PC-9 (cell line): Measurements from ENCODE around the gene TUT4. TPM values are rescaled to one million over a fixed set of nuclear protein-coding genes. Genes with fewer than 3 reads are reported as not detected.

Experiments used
- BruUV-seq: library from RNA; stranded (reverse); fragments of 400-500 nt; replicated peaks from 2 replicates; lab custom pipeline; 2021; lab: Mats Ljungman, UMichigan
- CTCF ChIA-PET: fragments of 300-600 bp; sonication (Branson Sonifier 250); formaldehyde crosslinking; loops from one replicate; lab custom pipeline; 2022; ENCODE audit warnings: antibody characterized with exemption; lab: Charles Lee
- POLR2A ChIA-PET: fragments of 300-600 bp; sonication (Branson Sonifier 250); formaldehyde crosslinking; loops from one replicate; lab custom pipeline; 2022; ENCODE audit warnings: antibody characterized with exemption; ENCODE audit not compliant: unreplicated experiment; lab: Charles Lee
- DNase-seq, 2 experiments: peaks; one replicate each; pipeline versions ENCODE4 v3.0.0 to v3.0.0-alpha.2; 2015 to 2022; ENCODE audit warnings: mixed read lengths in 1 of 2
- H2AFZ ChIP-seq: fragments of 200-600 bp; sonication (generic); 2 replicates; pipeline ENCODE4 v1.8.1; 2017; ENCODE audit warnings: antibody characterized with exemption
- H3F3A ChIP-seq: fragments of 200-600 bp; sonication (generic); 2 replicates; pipeline ENCODE4 v1.8.1; 2017; ENCODE audit warnings: antibody characterized with exemption, mild to moderate bottlenecking, low read depth; ENCODE audit not compliant: insufficient read depth
- H3K27ac ChIP-seq: fragments of 200-600 bp; sonication (generic); 2 replicates; pipeline ENCODE4 v1.6.1; 2016; ENCODE audit warnings: mixed run types
- H3K27me3 ChIP-seq: fragments of 200-600 bp; sonication (generic); 2 replicates; pipeline ENCODE4 v1.6.1; 2016; ENCODE audit warnings: low read depth, mixed run types; ENCODE audit not compliant: insufficient read depth
- H3K36me3 ChIP-seq: fragments of 200-600 bp; sonication (generic); 2 replicates; pipeline ENCODE4 v1.6.1; 2016; ENCODE audit warnings: low read depth, mixed run types
- H3K4me1 ChIP-seq: fragments of 200-600 bp; sonication (generic); replicated peaks from 2 replicates; pipeline ENCODE4 v1.6.1; 2016; ENCODE audit warnings: mixed run types; ENCODE audit not compliant: insufficient read depth
- H3K4me2 ChIP-seq: fragments of 200-600 bp; sonication (generic); 2 replicates; pipeline ENCODE4 v1.6.1; 2017; ENCODE audit warnings: mixed run types
- H3K4me3 ChIP-seq: fragments of 200-600 bp; sonication (generic); 2 replicates; pipeline ENCODE4 v1.6.1; 2016; ENCODE audit warnings: mixed run types
- H3K79me2 ChIP-seq: fragments of 200-600 bp; sonication (generic); 2 replicates; pipeline ENCODE4 v1.6.1; 2017; ENCODE audit warnings: low read depth, mixed run types
- H3K9me2 ChIP-seq: fragments of 200-600 bp; sonication (generic); 2 replicates; pipeline ENCODE4 v1.8.1; 2017; ENCODE audit warnings: mild to moderate bottlenecking; ENCODE audit not compliant: insufficient read depth
- H3K9me3 ChIP-seq: fragments of 200-600 bp; sonication (generic); 2 replicates; pipeline ENCODE4 v1.8.1; 2016; ENCODE audit warnings: low read depth; ENCODE audit not compliant: insufficient read depth
- H4K20me1 ChIP-seq: fragments of 200-600 bp; sonication (generic); 2 replicates; pipeline ENCODE4 v1.8.1; 2017; ENCODE audit not compliant: insufficient read depth
- EZH2 ChIP-seq: fragments of 200-600 bp; sonication (generic); IDR thresholded peaks from 2 replicates; pipeline ENCODE4 v1.8.0; 2017; ENCODE audit warnings: antibody characterized with exemption, low read depth
- intact Hi-C: fragments of 100-400 bp; cut with micrococcal nuclease; formaldehyde crosslinking; loops from one replicate; pipeline ENCODE4 v1.10.0; 2022; ENCODE audit not compliant: unreplicated experiment
- total RNA-seq: library from RNA; stranded (reverse); gene quantifications from 2 replicates; pipeline ENCODE4 v1.2.3, GENCODE V29; 2021
- TF ChIP-seq, protein P1 (sequence below): fragments of 200-600 bp; sonication (generic); conservative IDR thresholded peaks from 2 replicates; pipeline ENCODE4 v1.6.1; 2017; ENCODE audit warnings: mixed run types, antibody characterized with exemption, mild to moderate bottlenecking, moderate library complexity

TUT4 gene
- total RNA-seq, 1 experiment from 2014 or later: 78.3 TPM

DNA sequence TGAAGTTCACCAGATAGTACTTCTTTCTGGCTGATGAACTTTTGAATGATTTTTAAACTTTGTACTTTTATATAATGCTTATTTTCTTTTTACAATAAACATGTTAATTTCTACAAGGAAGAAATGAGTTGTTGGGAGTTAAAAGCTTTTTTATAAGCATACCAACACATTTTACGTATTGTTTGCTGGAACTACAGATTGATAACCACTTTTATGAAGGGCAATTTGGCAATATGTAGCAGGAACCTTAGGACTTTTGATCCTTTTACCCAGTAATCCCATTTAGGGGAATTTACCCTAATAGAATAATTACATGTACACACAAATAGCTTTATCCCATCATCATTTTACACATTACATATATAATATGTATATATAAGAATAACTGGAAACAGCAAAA, 132.2 kb downstream of the TUT4 start:
- H3F3A ChIP-seq: peaks cover 25% of the 10 kb centered on the region; the same call in 1 of the 2 replicates
- ChIA-PET POLR2A (interaction anchor here (0.5 to 0.7 kb wide), 2 partner anchors 16 to 274 kb away, joined by 4 to 5 read pairs; partner anchors contain the start of genes ORC1 and PRPF38A), CTCF (no interaction called here)
- TF ChIP-seq, protein P1, sequence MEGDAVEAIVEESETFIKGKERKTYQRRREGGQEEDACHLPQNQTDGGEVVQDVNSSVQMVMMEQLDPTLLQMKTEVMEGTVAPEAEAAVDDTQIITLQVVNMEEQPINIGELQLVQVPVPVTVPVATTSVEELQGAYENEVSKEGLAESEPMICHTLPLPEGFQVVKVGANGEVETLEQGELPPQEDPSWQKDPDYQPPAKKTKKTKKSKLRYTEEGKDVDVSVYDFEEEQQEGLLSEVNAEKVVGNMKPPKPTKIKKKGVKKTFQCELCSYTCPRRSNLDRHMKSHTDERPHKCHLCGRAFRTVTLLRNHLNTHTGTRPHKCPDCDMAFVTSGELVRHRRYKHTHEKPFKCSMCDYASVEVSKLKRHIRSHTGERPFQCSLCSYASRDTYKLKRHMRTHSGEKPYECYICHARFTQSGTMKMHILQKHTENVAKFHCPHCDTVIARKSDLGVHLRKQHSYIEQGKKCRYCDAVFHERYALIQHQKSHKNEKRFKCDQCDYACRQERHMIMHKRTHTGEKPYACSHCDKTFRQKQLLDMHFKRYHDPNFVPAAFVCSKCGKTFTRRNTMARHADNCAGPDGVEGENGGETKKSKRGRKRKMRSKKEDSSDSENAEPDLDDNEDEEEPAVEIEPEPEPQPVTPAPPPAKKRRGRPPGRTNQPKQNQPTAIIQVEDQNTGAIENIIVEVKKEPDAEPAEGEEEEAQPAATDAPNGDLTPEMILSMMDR: no peak
- TF ChIP-seq EZH2: no peak
- H3K4me2 ChIP-seq: no peak overlapping the region
- H3K36me3 ChIP-seq: peaks cover 21% of the 10 kb centered on the region
- peaks cover 4% of the 10 kb centered on the region for H3K4me1 ChIP-seq
- no peaks in the 10 kb centered on the region for H3K9me3 ChIP-seq
- no TSS peak for BruUV-seq
- H3K27ac ChIP-seq: no peak overlapping the region
- DNase-seq: no peak
- no peaks in the 10 kb centered on the region for H3K79me2 ChIP-seq
- no peak overlapping the region for H3K4me3 ChIP-seq
- no peak overlapping the region for H2AFZ ChIP-seq
- H3K27me3 ChIP-seq: no peaks in the 10 kb centered on the region
- H3K9me2 ChIP-seq: no peaks in the 10 kb centered on the region
- no peaks in the 10 kb centered on the region; the same call in 1 of the 2 replicates for H4K20me1 ChIP-seq
- intact Hi-C loops: loop anchor here (10.0 kb wide), 1 partner anchor 136 kb away; no protein-coding TSS in a partner anchor

DNA sequence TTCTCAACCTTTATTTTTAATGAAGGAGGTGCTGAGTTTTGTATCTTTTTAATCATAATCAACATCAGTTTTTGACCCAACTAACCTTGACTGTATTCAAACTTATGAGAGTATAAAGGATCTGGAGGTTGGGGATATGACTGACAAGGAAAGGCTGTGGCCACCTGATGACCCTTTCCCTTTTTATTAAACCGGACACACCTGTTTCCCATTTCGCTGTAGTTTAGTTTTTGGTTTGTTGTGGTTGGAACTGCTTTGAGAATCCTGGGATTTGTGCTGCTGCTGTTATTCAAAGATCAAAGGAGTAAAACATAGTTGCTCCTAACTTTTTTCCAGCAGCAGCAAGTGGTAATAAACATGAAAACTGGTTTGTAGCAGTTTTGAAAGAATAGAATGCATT, 136.1 kb downstream of the TUT4 start:
- no peak for DNase-seq
- Histone ChIP-seq H3K4me1 (no peaks in the 10 kb centered on the region), H3K4me2 (no peak overlapping the region), H3K9me2 (no peaks in the 10 kb centered on the region), H3K79me2 (no peaks in the 10 kb centered on the region), H3K4me3 (no peak overlapping the region), H3K36me3 (peaks cover 26% of the 10 kb centered on the region), H3K9me3 (no peaks in the 10 kb centered on the region), H3F3A (peaks cover 20% of the 10 kb centered on the region; the same call in 1 of the 2 replicates), H2AFZ (no peak overlapping the region), H4K20me1 (no peaks in the 10 kb centered on the region), H3K27ac (no peak overlapping the region), H3K27me3 (no peaks in the 10 kb centered on the region)
- ChIA-PET CTCF (no interaction called here), POLR2A (no interaction called here)
- BruUV-seq: no TSS peak
- TF ChIP-seq, protein P1: no peak
- TF ChIP-seq EZH2: no peak
- intact Hi-C loops: no loop called here

DNA sequence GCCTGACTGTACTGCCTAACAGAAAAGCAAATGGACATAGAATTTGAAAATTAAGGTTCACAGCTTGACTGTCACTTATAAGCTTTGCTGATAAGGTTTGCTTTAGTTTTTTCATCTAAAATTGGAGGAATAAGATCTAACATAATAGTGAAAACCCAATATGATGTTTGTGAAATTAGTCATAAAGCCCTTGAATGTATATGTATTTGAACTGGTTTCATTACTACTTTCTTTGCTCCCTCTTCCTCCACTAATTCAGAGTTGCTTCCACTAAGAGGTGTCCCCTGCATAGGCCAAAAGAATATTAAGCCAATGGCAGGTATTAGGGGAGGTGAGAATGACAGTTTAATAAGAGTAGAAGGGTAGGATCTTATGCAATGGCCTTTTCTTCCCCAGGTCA, 137.9 kb downstream of the TUT4 start:
- CTCF ChIA-PET: no interaction called here
- no peak overlapping the region for H2AFZ ChIP-seq
- no peaks in the 10 kb centered on the region for H3K9me3 ChIP-seq
- peaks cover 35% of the 10 kb centered on the region for H3K36me3 ChIP-seq
- BruUV-seq: no TSS peak
- no peaks in the 10 kb centered on the region for H3K79me2 ChIP-seq
- DNase-seq: no peak
- intact Hi-C loops: no loop called here
- no peaks in the 10 kb centered on the region; the same call in 1 of the 2 replicates for H4K20me1 ChIP-seq
- H3F3A ChIP-seq: peaks cover 20% of the 10 kb centered on the region; the same call in 1 of the 2 replicates
- H3K4me3 ChIP-seq: no peak overlapping the region
- H3K27me3 ChIP-seq: no peaks in the 10 kb centered on the region
- no peak for TF ChIP-seq EZH2
- TF ChIP-seq, protein P1: no peak
- POLR2A ChIA-PET: no interaction called here
- H3K4me2 ChIP-seq: no peak overlapping the region
- no peaks in the 10 kb centered on the region for H3K4me1 ChIP-seq
- H3K9me2 ChIP-seq: no peaks in the 10 kb centered on the region
- no peak overlapping the region for H3K27ac ChIP-seq
